Adrenal gland (tissue), 5 donors: ENCODE data around the gene BPIFB4.

Experiments
- CTCF ChIP-seq, 6 experiments: fragments of 450-650 bp in 4 of 6; fragments of 200-600 bp in 2 of 6; sonication (generic) in 1 of 6; IDR thresholded peaks; 1 replicate in 5 of 6; 2 replicates in 1 of 6; pipeline versions ENCODE4 v1.5.1 to v1.8.0; 2016 to 2021; ENCODE audit warnings: antibody characterized with exemption in 6 of 6, mild to moderate bottlenecking in 2 of 6, moderate library complexity in 1 of 6
- POLR2A ChIP-seq, 2 donors: fragments of 450-650 bp; IDR thresholded peaks; one replicate each; pipeline ENCODE4 v1.6.1; 2017; ENCODE audit warnings: antibody characterized with exemption in 2 of 2, mild to moderate bottlenecking in 2 of 2, moderate library complexity in 1 of 2
- donor health status: DM: no; HTN: no; CAD: no.

GRCh38 chr20:33054381-33054780, 25.1 kb upstream of the BPIFB4 start:
- TF ChIP-seq POLR2A (IDR thresholded peaks at IDR 0.05) = no peak
- TF ChIP-seq CTCF (IDR thresholded peaks at IDR 0.05) = no peak
